Measurements from ENCODE around the gene ARHGEF12. TPM values are rescaled to one million over a fixed set of nuclear protein-coding genes. Genes with fewer than 3 reads are reported as not detected.

The ARHGEF12 gene
- total and polyA plus RNA-seq, 2 donors, result 33.7 to 167 TPM

GRCh38 chr11:120306519-120307242 lies 29.5 kb upstream of the ARHGEF12 start:
- WGBS, result 49% methylated on average over 11 of the region's 11 CpGs
- no peak for DNase-seq (ENCODE audit: extremely low spot score)
- Histone ChIP-seq H3K27ac (ENCODE audit: low read depth) (peak overlapping the region; percentile 24), H3K4me1 (ENCODE audit: insufficient read depth) (no peaks in the 10 kb centered on the region), H3K4me3 (ENCODE audit: low read depth, low read length) (no peak overlapping the region), H3K36me3 (ENCODE audit: insufficient read depth) (no peaks in the 10 kb centered on the region)

- H3K27ac ChIP-seq (ENCODE audit: low read depth), result no peak overlapping the region
- 97% methylated on average over 11 of the region's 11 CpGs for WGBS
Observed at GRCh38 chr11:120307476-120307875, 28.7 kb upstream of the ARHGEF12 start.

GRCh38 chr11:120308081-120308480 lies 28.1 kb upstream of the ARHGEF12 start:
- no peak overlapping the region for H3K4me3 ChIP-seq (ENCODE audit: low read depth, low read length)
- WGBS, result 89% methylated on average over 7 of the region's 7 CpGs
- H3K4me1 ChIP-seq (ENCODE audit: insufficient read depth), result no peaks in the 10 kb centered on the region
- no peak overlapping the region for H3K27ac ChIP-seq (ENCODE audit: low read depth)
- no peak for DNase-seq (ENCODE audit: extremely low spot score)
- H3K36me3 ChIP-seq (ENCODE audit: insufficient read depth), result no peaks in the 10 kb centered on the region

More at GRCh38 chr11:120307476-120307875, 28.7 kb upstream of the ARHGEF12 start:
- Histone ChIP-seq H3K4me1 (ENCODE audit: insufficient read depth) (no peaks in the 10 kb centered on the region), H3K36me3 (ENCODE audit: insufficient read depth) (no peaks in the 10 kb centered on the region), H3K4me3 (ENCODE audit: low read depth, low read length) (no peak overlapping the region)
- DNase-seq (ENCODE audit: extremely low spot score), result no peak

- Histone ChIP-seq H3K4me1 (ENCODE audit: insufficient read depth) (no peaks in the 10 kb centered on the region), H3K4me3 (ENCODE audit: low read depth, low read length) (no peak overlapping the region), H3K36me3 (ENCODE audit: insufficient read depth) (no peaks in the 10 kb centered on the region), H3K27ac (ENCODE audit: low read depth) (no peak overlapping the region)
- no peak for DNase-seq (ENCODE audit: extremely low spot score)
- WGBS, result 77% methylated on average over 3 of the region's 3 CpGs
Observed at GRCh38 chr11:120310870-120311269, 25.3 kb upstream of the ARHGEF12 start.

GRCh38 chr11:120314861-120315260 lies 21.4 kb upstream of the ARHGEF12 start:
- no peak for DNase-seq (ENCODE audit: extremely low spot score)
- Histone ChIP-seq H3K4me1 (ENCODE audit: insufficient read depth) (no peaks in the 10 kb centered on the region), H3K36me3 (ENCODE audit: insufficient read depth) (no peaks in the 10 kb centered on the region), H3K4me3 (ENCODE audit: low read depth, low read length) (no peak overlapping the region), H3K27ac (ENCODE audit: low read depth) (no peak overlapping the region)
- whole genome bisulfite sequencing, result 87% methylated on average over 3 of the region's 3 CpGs

- Histone ChIP-seq H3K27ac (ENCODE audit: low read depth) (peak overlapping the region; percentile 62), H3K4me1 (ENCODE audit: insufficient read depth) (no peaks in the 10 kb centered on the region), H3K4me3 (ENCODE audit: low read depth, low read length) (no peak overlapping the region), H3K36me3 (ENCODE audit: insufficient read depth) (no peaks in the 10 kb centered on the region)
- DNase-seq (ENCODE audit: extremely low spot score), result no peak
- WGBS, result 11% methylated on average over 8 of the region's 8 CpGs
Observed at GRCh38 chr11:120316880-120317688, 19.1 kb upstream of the ARHGEF12 start.

GRCh38 chr11:120317689-120318480 lies 18.3 kb upstream of the ARHGEF12 start:
- no peak for DNase-seq (ENCODE audit: extremely low spot score)
- Histone ChIP-seq H3K4me3 (ENCODE audit: low read depth, low read length) (no peak overlapping the region), H3K36me3 (ENCODE audit: insufficient read depth) (no peaks in the 10 kb centered on the region), H3K4me1 (ENCODE audit: insufficient read depth) (no peaks in the 10 kb centered on the region), H3K27ac (ENCODE audit: low read depth) (peak overlapping the region; percentile 62)
- WGBS, result 84% methylated on average over 10 of the region's 10 CpGs

GRCh38 chr11:120318906-120319305 lies 17.3 kb upstream of the ARHGEF12 start:
- Histone ChIP-seq H3K4me1 (ENCODE audit: insufficient read depth) (no peaks in the 10 kb centered on the region), H3K4me3 (ENCODE audit: low read depth, low read length) (no peak overlapping the region), H3K36me3 (ENCODE audit: insufficient read depth) (no peaks in the 10 kb centered on the region), H3K27ac (ENCODE audit: low read depth) (no peak overlapping the region)
- 86% methylated on average over 4 of the region's 4 CpGs for WGBS
- no peak for DNase-seq (ENCODE audit: extremely low spot score)

- no peaks in the 10 kb centered on the region for H3K4me1 ChIP-seq (ENCODE audit: insufficient read depth)
- peak within 1 kb of the TSS; percentile 94 for H3K27ac ChIP-seq (ENCODE audit: low read depth)
- WGBS, result 1% methylated on average over 84 of the region's 84 CpGs
- H3K4me3 ChIP-seq (ENCODE audit: low read depth, low read length), result peak within 1 kb of the TSS; percentile 81
- H3K36me3 ChIP-seq (ENCODE audit: insufficient read depth), result no peaks in the 10 kb centered on the region
- no peak for DNase-seq (ENCODE audit: extremely low spot score)
Observed at GRCh38 chr11:120324932-120325810, 11.0 kb upstream of the ARHGEF12 start, which contains the start of gene TLCD5. TLCD5 (plus strand) TSS chr11:120325299; CDS start chr11:120327442, 2,143 bp downstream.

GRCh38 chr11:120326228-120326627 lies 10.0 kb upstream of the ARHGEF12 start:
- no peak for DNase-seq (ENCODE audit: extremely low spot score)
- no peak overlapping the region for H3K4me3 ChIP-seq (ENCODE audit: low read depth, low read length)
- H3K27ac ChIP-seq (ENCODE audit: low read depth), result no peak overlapping the region
- WGBS, result 46% methylated on average over 3 of the region's 3 CpGs
- no peaks in the 10 kb centered on the region for H3K36me3 ChIP-seq (ENCODE audit: insufficient read depth)
- H3K4me1 ChIP-seq (ENCODE audit: insufficient read depth), result no peaks in the 10 kb centered on the region

- H3K27ac ChIP-seq (ENCODE audit: low read depth), result no peak overlapping the region
- no peaks in the 10 kb centered on the region for H3K36me3 ChIP-seq (ENCODE audit: insufficient read depth)
- WGBS, result 24% methylated on average over 4 of the region's 4 CpGs
- no peak overlapping the region for H3K4me3 ChIP-seq (ENCODE audit: low read depth, low read length)
- DNase-seq (ENCODE audit: extremely low spot score), result no peak
- no peaks in the 10 kb centered on the region for H3K4me1 ChIP-seq (ENCODE audit: insufficient read depth)
Observed at GRCh38 chr11:120326845-120327281, 9.3 kb upstream of the ARHGEF12 start.

GRCh38 chr11:120327311-120327710 lies 8.9 kb upstream of the ARHGEF12 start:
- WGBS, result 79% methylated on average over 4 of the region's 4 CpGs
- Histone ChIP-seq H3K4me3 (ENCODE audit: low read depth, low read length) (no peak overlapping the region), H3K27ac (ENCODE audit: low read depth) (no peak overlapping the region), H3K36me3 (ENCODE audit: insufficient read depth) (no peaks in the 10 kb centered on the region), H3K4me1 (ENCODE audit: insufficient read depth) (no peaks in the 10 kb centered on the region)
- no peak for DNase-seq (ENCODE audit: extremely low spot score)

- no peaks in the 10 kb centered on the region for H3K36me3 ChIP-seq (ENCODE audit: insufficient read depth)
- no peak overlapping the region for H3K4me3 ChIP-seq (ENCODE audit: low read depth, low read length)
- DNase-seq (ENCODE audit: extremely low spot score), result no peak
- no peaks in the 10 kb centered on the region for H3K4me1 ChIP-seq (ENCODE audit: insufficient read depth)
- no peak overlapping the region for H3K27ac ChIP-seq (ENCODE audit: low read depth)
- WGBS, result 77% methylated on average over 3 of the region's 3 CpGs
Observed at GRCh38 chr11:120329556-120329955, 6.7 kb upstream of the ARHGEF12 start.

All from urinary bladder (tissue), 4 donors.